Measurements from ENCODE around the gene PSMC3.

GRCh38 chr11:47451436-47451835, 25.2 kb upstream of the PSMC3 start:
- no peak for TF ChIP-seq POLR2AphosphoS5 (IDR thresholded peaks at IDR 0.05; ENCODE audit: low read depth, low read length)
- TF ChIP-seq SIN3A (IDR thresholded peaks at IDR 0.05; ENCODE audit: borderline replicate concordance, insufficient read depth, low read length), result no peak
